ENCODE measurements around the gene LYZL1. TPM values are rescaled to one million over a fixed set of nuclear protein-coding genes. Genes with fewer than 3 reads are reported as not detected.

LYZL1 gene
- total and polyA plus RNA-seq, 2 of the 8 experiments (the other 6 are each of a cell fraction or from before 2014, with no cell fraction given): not detected

GRCh38 chr10:29248158-29248557, 40.7 kb upstream of the LYZL1 start:
- Histone ChIP-seq H3K27ac (ENCODE audit: low read depth, low read length) (no peak overlapping the region), H3K9me3 (ENCODE audit: insufficient read depth in 2 of 2, low read depth in 1 of 2, low read length in 1 of 2) (no peaks in the 10 kb centered on the region), H3K23ac (ENCODE audit: insufficient read length) (no peak overlapping the region), H2BK20ac (ENCODE audit: low read length) (no peak overlapping the region), H3K9ac (replicated peaks in 1 of 4; ENCODE audit: extremely low read depth in 1 of 4, low read depth in 3 of 4, low read length in 3 of 4) (no peak overlapping the region), H2BK120ac (replicated peaks; ENCODE audit: low read depth, low read length) (no peak overlapping the region), H3K18ac (ENCODE audit: extremely low read depth, low read length) (no peak overlapping the region), H2AFZ (ENCODE audit: low read length) (no peak overlapping the region), H2BK12ac (ENCODE audit: low read depth, low read length) (no peak overlapping the region), H4K8ac (ENCODE audit: extremely low read depth, insufficient read depth, low read length) (no peak overlapping the region), H3K79me2 (ENCODE audit: control insufficient read depth in 1 of 2, insufficient read depth in 2 of 2, low read length in 2 of 2) (no peaks in the 10 kb centered on the region), H3K4me2 (ENCODE audit: insufficient read depth in 1 of 2, low read depth in 2 of 2, low read length in 2 of 2) (no peak overlapping the region), H3K56ac (replicated peaks; ENCODE audit: insufficient read length, low read depth, low read length) (no peak overlapping the region), H3K14ac (ENCODE audit: insufficient read length) (no peak overlapping the region), H4K20me1 (replicated peaks in 1 of 2; ENCODE audit: control insufficient read depth in 1 of 2, insufficient read depth in 2 of 2, low read length in 2 of 2) (no peaks in the 10 kb centered on the region), H3K4me3 (ENCODE audit: extremely low read depth in 1 of 4, insufficient read depth in 2 of 4, low read depth in 3 of 4, low read length in 4 of 4) (no peak overlapping the region), H2AK5ac (ENCODE audit: low read depth, low read length) (no peak overlapping the region), H3K23me2 (ENCODE audit: low read depth, low read length) (no peaks in the 10 kb centered on the region), H3K36me3 (ENCODE audit: control insufficient read depth in 2 of 4, insufficient read depth in 4 of 4, low read length in 3 of 4) (no peaks in the 10 kb centered on the region), H3K4ac (replicated peaks; ENCODE audit: insufficient read length, low read depth, low read length) (no peak overlapping the region), H4K91ac (replicated peaks; ENCODE audit: insufficient read length, low read length) (no peak overlapping the region), H2BK5ac (ENCODE audit: low read depth, low read length) (no peak overlapping the region), H3K79me1 (ENCODE audit: low read depth, low read length) (peaks cover under 1% of the 10 kb centered on the region; the same call in 1 of the 2 replicates), H3K27me3 (replicated peaks in 1 of 4; ENCODE audit: control insufficient read depth in 3 of 4, extremely low read depth in 1 of 4, insufficient read depth in 3 of 4, low read length in 3 of 4) (no peaks in the 10 kb centered on the region), H3K4me1 (replicated peaks in 1 of 4; ENCODE audit: control insufficient read depth in 3 of 4, insufficient read depth in 4 of 4, low read length in 3 of 4) (no peaks in the 10 kb centered on the region), H4K5ac (ENCODE audit: insufficient read length, low read depth, low read length) (no peak overlapping the region), H2BK15ac (ENCODE audit: low read length) (no peak overlapping the region)
- ChIA-PET CTCF (ENCODE audit: partially characterized antibody) (interaction anchor here (0.6 to 1.9 kb wide), 5 partner anchors 9 to 379 kb away, joined by 3 to 6 read pairs (median 3); no protein-coding TSS in a partner anchor), POLR2A (ENCODE audit: partially characterized antibody) (interaction anchor here (0.6 kb wide), 1 partner anchor 705 kb away, joined by 3 read pairs; no protein-coding TSS in a partner anchor)
- FAIRE-seq: no peak
- no peak for DNase-seq (ENCODE audit: low read depth in 1 of 2, low spot score in 2 of 2)
- TF ChIP-seq RNF2 (IDR thresholded peaks at IDR 0.05; ENCODE audit: borderline replicate concordance, low read depth, low read length, missing control alignments, poor library complexity, severe bottlenecking): no peak
- no peak for TF ChIP-seq CEBPB (IDR thresholded peaks at IDR 0.05; ENCODE audit: low read depth, low read length)
- TF ChIP-seq SRF (IDR thresholded peaks at IDR 0.05; ENCODE audit: low read depth, low read length): no peak
- no peak for TF ChIP-seq ATF2 (IDR thresholded peaks at IDR 0.05; ENCODE audit: low read length)
- no peak for TF ChIP-seq EP300 (IDR thresholded peaks at IDR 0.05; ENCODE audit: borderline replicate concordance in 1 of 2, low read depth in 2 of 2, low read length in 2 of 2)
- TF ChIP-seq SUZ12 (IDR thresholded peaks at IDR 0.05; ENCODE audit: low read length): no peak
- no peak for TF ChIP-seq KDM5A (IDR thresholded peaks at IDR 0.05; ENCODE audit: low read length)
- TF ChIP-seq TCF12 (IDR thresholded peaks at IDR 0.05; ENCODE audit: low read depth, low read length): no peak
- no peak for TF ChIP-seq MAFK (IDR thresholded peaks at IDR 0.05; ENCODE audit: low read depth, low read length)
- no peak for TF ChIP-seq CTCF (IDR thresholded peaks at IDR 0.05; ENCODE audit: control extremely low read depth in 1 of 3, insufficient read depth in 1 of 3, low read depth in 1 of 3, low read length in 3 of 3)

Data from H1 (cell line).